HG03460 (cell line): Measurements from ENCODE around the gene GRN.
"Not testable (repeated sequence)": the region's sequence is repeated elsewhere in the genome, so short reads cannot be mapped to it uniquely, and the experiment has no call there.

Experiments used
- ATAC-seq: cut with Tn5 transposase; IDR thresholded peaks from one replicate; pipeline ENCODE4 v1.9.1; 2021; ENCODE audit not compliant: unreplicated experiment

Gene GRN

DNA sequence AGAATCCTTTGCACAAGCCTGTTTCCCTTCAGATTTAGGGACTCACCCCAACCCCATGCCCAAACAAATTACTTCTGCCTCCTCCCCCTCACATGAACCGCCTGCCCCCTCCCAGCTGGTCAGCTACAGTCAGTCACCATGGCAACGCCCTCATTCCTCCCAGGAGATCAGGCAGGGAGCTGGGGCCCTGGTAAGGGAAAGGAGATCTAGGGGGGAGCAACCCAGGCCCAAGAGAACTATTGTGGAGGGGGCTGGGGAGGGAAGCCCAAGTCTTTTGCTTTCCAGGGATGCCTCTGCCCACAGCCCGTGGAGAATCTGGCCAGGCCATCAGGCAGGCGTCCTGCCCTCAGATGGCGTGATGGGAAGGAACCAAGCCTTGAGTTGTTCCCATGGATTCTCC is 15.7 kb downstream of the GRN start:
- ATAC-seq = no peak

DNA sequence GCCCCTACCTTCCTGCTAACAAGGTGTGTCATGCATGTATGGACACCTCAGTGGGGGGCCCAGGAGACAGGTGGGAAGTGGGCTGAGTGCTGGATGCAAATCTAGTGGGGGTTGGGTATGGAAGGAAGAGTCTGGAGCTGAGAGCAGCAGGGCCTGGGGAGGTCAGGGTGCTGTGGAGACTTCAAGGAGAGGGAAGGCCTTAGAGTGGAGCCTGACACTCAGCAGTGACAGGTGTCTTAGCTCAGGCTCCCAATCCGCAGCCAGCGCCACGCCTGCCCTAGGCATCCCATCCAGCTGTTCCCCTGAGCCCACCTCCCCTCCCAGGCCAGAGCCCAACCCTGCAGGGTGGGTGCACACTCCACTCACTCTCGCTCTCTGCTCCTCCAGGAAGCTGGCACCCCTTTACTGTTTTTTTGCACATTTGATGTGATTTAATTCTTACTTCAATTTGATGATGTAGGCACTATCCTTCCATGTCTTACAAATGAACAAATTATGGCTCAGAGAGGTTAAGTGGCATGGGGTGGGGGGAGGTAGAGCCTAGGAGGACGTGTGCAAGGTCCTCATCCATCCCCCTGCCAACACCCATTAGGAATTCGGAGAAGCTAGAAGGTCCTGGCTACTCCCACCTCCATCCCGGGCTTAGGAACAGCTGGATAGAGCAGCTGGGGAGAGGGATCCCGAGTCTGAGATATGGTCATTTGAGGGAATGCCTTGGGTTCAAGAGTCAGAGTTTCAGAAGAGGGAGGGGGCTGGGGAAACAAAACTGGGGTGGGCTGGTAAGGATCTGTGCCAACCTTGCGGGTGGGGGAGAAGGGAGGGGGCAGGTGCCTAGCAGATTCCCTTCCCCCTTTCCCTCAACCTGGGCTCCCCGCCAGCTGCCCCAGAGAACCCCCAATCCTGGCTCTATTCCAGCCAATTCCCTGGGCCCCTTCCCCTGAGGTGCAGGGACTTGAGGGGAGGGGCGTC is 16.5 kb downstream of the GRN start:
- ATAC-seq = no peak

DNA sequence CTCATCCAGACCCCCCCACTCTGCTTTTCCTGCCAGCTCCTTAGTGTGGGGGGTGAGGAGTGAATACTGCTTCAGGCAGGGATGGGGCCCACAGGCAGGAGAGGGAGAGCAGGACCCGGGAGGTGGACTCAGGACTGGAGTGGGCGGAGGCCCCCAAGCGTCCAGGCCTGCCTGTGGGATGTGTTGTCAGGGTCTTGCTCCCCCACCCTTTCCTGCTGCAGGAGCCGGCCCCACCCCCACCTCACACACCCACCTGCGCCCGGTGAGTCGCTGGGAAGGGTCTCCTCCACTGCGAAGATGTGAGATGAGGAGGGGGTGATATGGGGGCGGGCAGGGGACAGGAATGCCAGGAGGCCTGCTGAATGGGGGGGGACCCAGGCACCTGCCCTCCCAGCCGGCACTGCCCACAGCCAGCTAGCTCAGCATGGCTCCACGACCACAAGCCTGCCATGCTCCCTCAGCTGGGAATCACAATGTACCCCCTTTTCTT is 17.4 kb downstream of the GRN start:
- ATAC-seq = no peak

DNA sequence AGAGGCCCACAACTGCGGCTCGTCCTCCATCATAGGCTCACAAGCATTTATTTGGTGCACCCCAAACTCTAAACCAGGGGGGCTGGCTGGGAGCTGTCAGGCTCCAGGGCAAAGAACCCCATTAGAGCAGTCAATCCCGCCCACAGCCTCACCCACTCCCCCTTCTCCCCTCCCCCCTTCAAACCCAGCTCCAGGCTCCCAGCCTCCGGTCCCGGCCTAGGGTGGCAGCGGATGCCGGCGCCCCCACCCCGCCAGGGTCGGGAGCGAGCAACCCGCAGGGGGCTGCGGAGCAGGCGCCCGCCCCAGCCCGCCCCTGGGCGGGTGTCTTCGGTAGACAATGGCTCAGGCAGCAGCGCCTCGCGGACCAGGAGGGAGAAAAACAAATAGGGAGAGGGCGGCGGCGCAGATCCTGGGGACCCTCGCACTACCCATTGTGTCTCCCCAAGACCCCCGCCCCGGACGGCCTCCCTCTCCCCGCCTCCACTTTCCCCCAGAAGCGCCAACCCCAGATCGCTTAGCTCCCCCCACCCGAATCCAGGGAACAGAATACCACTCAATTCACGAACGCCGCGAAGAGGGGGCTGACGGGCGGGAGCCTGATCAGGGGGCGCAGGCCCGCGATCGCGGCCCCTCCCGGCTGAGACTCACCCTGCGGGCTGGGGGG is 18.0 kb downstream of the GRN start:
- ATAC-seq = no peak

DNA sequence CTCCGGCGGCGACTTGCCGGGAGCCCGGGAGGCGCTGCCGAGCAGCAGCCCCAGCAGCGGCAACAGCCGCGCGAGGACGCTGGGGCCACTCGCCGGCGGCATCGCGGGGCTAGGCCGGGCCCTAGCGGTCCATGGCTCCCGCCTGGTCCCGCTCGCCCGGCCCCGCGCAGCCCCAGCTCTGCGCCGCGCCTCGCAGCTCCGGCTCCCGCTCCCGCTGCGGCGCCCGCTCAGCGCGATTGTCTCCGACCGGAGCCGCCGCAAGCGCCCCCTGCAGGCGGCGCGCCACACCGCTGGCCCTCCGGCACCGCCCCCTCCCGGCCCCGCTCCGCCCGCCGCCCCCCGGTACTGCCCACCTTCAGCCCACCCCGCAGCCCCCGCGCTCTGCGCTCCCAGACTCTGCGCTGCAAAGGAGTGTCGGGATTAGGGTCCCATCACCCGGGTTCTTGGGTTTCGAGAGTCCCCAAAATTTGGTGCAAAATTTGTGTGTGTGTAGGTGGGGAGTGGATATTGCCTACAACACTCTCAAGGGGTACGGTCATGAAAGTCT is 18.6 kb downstream of the GRN start, which contains the start of gene FAM171A2:
Gene FAM171A2 (minus strand): TSS at position 241 of the 547 bp plus-strand sequence. CDS start 139 bp downstream, at position 102.
- no peak for ATAC-seq

DNA sequence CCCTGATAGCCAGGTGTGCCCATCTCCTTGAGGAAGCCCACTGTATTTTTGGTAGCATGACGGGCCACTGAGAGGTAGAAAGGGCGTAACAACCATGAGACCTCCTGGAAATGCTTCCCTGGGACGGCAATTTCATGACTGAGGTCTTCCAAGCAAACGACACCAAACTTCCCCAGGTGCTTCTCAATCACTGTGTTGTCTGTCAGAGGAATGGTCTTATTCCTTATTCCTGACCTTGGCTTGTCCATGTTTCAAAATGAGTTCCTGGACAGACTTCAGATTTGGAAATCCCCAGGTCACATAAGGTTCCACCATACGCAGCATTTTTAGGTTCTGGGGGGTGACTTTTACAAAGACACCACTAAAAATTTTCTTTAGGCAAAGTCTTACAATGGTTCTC is 19.9 kb downstream of the GRN start:
- ATAC-seq = not testable (repeated sequence)

DNA sequence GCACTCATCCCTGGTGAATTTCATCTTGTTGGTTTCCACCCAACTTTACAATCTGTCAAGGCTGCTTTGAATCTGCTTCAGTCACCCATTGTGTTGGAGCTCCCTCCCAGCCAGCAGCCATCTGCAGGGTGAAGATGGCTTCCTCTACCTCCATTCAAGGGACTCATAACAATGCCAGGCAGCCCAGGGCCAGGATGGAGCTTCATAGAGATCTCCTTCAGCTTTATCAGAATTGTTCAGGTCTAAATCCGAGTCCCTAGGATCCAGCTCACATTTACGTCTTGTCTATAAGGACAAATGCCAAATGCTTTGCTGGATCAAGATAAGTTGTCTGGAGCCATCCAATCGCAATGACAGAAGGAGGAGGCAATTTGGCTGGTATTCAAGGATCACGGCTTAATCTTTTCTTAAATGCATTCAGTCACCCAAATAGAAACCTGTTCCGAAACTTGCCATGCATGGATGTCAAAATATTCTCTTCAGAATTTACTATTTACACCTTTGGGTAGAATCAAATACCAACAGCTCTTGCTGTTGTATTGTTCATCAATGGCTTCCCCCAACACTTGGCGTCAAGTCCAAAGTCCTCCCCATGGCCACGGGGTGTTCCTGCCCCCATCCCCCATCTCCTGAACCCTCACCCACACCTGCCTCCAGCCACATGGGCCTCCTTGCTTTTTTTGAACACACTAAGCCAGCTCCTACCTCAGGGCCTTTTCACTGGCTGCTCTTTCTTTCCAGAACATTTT is 22.3 kb downstream of the GRN start:
- ATAC-seq = no peak

DNA sequence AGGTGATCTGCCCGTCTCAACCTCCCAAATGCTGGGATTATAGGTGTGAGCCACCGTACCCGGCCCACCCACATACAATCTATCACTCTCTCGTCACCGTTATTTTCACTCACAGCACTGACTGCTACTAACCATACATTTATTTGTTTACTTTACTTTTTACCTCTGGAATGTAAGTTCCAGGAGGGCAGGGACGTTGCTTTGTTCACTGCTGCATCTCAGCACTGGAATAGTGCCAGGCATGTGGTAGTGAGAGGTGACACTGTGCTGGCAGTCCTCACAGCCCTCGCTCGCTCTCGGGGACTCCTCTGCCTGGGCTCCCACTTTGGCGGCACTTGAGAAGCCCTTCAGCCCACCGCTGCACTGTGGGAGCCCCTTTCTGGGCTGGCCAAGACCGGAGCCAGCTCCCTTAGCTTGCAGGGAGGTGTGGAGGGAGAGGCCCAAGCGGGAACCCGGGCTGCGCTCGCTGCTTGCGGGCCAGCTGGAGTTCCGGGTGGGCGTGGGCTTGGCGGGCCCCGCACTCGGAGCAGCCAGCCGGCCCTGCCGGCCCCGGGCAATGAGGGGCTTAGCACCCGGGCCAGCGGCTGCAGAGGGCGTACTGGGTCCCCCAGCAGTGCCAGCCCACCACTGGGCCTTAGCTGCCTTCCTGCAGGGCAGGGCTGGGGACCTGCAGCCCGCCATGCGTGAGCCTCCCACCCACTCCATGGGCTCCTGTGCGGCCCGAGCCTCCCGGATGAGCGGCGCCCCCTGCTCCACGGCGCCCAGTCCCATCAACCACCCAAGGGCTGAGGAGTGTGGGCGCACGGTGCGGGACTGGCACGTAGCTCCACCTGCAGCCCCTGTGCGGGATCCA is 23.5 kb downstream of the GRN start:
- not testable (repeated sequence) for ATAC-seq

DNA sequence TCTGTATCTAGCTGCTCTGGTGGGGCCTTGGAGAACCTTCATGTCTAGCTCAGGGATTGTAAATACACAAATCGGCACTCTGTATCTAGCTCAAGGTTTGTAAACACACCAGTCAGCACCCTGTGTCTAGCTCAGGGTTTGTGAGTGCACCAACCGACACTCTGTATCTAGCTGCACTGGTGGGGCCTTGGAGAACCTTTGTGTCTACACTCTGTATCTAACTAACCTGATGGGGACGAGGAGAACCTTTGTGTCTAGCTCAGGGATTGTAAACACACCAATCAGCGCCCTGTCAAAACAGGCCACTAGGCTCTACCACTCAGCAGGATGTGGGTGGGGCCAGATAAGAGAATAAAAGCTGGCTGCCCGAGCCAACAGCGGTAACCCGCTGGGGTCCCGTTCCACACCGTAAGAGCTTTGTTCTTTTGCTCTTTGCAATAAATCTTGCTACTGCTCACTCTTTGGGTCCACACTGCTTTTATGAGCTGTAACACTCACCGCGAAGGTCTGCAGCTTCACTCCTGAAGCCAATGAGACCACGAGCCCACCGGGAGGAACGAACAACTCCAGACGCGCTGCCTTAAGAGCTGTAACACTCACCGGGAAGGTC is 24.4 kb downstream of the GRN start:
- ATAC-seq = not testable (repeated sequence)

DNA sequence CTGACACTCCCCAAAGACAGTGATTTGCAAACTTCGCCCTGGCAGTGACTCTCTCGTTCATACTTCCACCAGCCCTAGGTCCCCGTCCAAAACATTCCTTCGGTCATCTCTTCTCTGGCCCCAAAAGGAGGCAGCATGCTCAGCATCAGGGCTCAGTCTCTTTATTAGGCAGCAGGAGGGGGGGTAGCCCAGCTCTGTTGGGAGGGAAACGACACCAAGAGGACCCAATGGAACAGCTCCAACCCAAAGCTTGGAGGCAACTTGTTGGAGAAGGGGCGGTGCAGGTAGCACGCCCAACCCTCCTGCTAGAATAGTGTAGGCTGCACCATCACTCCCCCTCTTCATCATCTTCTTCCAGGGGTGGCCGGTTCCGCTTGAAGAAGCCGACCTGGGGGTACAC is 26.9 kb downstream of the GRN start:
- no peak for ATAC-seq

DNA sequence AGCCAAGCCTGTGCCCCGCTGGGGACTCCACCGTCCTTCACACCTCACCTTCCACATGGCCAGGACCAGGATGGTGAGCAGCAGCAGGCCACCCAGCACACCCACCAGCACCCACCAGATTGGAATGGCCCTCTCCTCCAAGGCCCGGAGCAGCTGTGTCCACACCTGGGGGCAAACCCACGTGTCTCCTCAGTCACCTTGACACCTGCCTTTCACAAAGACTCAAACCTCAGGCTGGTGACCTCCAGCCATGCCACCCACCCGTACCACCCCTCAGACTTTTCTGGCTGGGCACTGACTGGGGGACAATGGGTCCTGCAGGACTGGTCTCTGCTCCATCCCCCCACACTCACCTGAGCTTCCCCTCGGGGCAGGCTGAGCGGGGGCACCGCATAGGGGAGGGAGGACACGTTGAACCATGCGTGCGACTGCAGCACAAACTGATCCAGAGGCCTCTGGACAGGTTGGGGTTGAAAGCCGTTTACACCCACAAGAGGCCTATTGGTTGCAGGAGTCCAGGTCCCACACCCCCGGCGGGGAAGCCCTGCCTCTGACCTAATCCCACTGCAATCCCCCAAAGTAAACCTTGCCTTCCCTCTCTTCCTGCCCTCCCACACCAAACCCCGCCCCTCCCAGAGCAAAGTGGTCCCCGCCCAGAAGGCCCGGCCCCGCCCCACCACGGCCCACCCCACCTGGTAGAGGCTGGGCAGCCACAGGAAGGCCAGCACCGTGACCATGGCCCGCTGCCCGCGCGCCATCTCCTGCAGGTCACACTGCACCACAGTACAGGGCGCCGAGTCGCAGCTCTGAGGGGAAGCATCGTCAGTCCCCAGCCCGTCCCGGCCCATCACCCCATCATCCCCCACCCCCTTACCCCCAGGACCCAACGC is 29.4 kb downstream of the GRN start:
- no peak for ATAC-seq

DNA sequence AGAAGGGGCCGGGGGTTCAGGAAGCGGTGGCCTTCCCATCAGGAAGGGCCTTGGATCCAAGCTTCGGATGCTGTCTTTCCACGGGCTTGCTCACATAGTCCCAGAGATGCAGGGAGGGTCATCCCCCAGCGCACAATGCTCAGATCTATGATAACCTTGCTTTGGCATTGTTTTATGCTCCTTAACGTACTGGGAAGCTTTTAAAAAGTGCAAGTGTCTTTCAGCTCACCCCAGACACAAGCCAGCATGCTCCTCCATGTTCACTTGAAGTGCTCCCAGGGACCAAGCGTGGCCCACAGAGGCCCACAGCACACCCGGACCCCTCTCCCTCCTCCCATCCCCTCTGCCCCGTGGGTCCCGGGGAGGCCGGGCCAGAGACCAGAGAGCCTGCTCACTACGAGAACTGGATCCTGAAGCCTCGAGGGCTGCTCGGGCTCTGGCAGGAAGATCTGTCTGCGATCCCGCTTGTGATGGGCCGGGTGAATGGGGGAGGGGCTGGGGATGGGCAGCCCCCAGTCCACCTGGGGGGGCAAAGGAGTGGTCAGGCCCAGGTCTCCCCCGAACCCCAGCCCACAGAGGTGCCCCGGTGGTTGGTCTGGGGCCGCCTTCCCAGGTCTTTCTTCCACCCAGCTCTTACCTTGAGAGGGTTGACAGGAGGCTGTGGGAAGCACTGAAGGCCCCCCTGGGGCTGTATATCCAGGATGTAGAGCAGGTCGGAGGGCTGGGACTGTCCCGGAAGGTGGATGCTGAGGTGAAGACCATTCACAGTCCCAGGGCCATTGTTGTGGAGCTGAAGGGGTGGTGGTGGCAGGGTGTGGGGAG is 30.3 kb downstream of the GRN start:
- ATAC-seq = no peak

DNA sequence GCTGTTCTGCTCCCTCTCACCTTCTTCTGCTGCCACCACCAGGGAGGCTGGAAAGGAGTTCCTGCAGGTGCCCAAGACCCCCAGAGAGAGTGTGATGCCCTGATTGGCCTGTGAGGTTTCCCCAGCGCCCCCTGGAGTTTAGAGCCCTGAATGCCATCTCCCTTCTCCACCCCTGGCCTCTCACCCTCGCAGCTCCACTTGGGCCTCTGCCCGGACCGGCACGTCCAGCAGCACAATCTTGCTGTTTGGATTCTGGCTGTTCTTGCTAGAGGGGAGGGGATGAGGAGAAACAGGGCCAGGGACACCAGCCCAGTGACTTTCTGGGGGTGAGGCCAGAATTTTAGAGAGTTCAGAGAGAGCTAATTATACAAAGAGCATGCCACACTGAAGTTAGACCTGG is 31.0 kb downstream of the GRN start:
- ATAC-seq = no peak

DNA sequence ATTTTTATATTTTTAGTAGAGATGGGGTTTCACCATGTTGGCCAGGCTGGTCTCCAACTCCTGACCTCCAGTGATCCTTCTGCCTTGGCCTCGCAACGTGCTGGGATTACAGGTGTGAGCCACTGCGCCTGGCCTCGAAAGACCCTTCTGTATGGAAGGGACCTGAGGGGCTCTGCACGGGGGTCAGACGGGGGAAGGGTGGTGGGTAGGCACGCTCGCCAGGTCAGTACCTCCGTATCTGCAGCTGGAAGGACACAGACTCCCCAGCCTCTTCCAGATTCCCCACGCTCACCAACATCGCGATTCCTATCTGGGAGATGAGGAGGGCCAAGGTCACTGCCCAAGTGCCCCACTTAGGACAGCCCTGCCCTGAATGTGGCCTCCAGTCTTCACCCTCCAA is 31.7 kb downstream of the GRN start:
- ATAC-seq = no peak

DNA sequence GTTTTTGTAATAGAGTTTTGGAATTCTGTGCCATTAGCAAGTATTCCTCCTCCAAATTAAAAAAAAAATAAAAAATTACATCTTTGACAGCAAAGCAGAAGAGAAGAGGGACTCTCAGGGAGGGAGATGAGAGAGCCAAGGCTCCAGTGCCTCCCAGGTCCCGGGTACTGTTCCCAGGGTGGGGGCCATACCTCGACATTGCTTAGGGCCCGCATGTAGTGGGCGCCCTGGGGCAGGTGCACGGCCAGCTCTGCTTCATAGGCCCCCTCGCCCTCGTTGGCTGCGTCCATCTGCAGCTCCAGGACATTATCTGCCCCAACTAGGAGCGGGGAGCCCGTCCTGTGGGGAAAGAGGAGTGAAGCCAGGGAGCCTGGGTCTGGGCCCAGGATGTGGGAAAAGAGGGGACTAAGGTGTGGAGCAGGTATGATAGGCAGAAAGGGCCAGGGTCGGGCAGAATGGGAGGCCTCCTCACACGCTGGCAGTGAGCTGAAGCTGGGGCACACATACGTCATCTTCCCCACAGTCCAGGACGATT is 33.1 kb downstream of the GRN start:
- ATAC-seq = no peak

DNA sequence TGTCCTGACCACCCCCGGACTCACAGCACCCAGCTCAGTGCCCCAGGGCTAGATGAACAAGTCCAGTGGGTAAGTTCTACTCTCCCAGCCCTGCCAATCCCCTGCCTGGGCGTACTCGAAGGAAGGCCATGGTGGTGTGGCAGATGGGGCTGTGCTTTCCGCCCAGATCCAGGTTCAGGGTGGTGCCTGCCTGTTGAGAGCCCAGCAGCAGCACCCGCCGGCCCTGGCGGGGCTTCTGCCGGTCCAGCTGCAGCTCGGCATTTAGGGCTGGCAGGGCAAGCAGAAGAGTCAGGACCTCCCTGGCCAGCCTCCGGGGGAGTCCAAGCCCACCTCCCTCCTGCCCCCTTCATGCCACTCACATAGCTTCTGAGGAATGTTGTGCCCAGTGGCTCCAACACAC is 34.8 kb downstream of the GRN start:
- ATAC-seq = no peak

DNA sequence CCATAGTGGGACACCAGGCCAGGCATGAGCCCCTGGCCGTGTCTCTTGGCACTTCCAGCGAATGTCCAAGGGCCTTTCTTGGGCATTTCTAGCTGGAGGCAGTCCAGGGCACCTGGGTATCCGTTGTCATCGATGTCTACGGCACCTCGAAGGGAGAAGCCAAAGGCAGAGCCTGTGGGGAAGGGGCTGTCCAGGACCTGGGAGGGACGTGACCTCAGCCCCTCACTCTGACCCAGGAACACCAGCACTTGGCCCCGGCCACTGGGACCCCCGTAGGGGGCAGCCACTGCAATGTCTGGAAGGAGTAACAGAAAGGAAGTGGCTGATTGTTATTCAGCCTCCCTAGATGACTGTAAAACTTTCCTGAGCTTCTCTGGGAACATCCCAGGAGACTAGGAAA is 35.7 kb downstream of the GRN start:
- no peak for ATAC-seq
